Fibroblast of skin of right quadriceps (primary cell): Measurements from ENCODE around the gene PKNOX2.

Experiments
- DNase-seq: peaks from one replicate; pipeline ENCODE4 v3.0.0-alpha.2; 2013

The PKNOX2 gene

DNA sequence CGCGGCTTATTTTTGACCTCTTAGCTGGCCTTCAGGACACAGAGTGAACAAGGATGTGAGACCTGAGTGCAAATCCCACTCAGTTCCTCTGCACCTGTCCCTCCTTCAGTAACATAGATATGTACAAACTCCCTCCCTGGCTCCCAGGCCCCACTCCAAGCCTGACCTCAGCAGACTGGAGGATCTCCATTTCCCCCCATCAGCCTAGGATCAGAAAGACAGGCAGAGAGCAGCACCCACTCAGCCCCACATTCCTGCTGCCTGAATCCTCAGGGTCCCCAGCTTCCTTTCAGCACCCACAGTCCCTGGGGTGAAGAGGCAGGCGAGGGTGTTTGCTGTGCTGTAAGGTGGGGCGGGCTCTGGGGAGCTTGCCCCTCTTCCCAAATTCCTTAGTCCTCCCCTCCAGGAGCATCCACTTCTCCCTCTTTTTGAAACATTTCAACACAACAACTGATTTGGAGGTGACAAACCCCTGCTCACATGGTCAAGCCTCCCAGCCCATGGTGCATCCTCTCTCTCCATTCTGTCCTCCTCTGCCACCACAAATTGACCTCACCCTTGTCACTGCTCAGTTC, 180.4 kb downstream of the PKNOX2 start:
- DNase-seq, result no peak

DNA sequence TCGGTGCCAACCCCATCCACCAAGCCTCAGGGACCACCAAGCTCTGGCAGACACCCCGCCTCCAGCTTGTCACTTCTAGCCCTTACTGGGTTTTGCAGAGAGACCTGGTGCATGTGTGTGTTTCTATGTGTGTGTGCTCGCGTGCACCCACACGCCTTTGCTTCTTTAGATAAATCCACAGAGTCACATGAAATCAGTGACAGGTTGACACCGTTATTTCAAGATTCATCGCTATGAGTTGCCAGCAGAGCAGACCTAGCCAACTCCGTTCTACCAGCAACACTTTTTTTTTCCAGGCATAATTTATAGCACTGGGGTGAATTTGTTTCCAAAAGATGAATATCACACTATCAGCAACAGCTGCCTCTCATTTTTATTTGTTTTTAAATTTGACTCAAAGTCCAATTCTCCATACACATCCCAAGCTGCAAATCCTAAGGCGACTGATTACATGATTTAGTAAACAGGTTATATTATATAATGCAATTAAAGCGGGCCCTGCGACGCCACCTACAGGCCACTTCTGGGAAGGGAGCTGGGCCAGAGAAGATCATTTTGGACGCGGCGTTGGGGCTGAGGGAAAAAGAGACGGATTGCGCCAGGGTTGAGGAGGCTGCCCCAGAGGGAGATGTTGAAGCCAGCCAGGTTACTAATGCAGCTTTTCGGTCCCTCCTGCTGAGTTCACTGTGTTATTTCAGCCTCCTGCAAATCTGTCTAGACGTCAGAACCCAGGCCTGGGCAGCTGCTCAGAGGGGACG, 181.0 kb downstream of the PKNOX2 start:
- DNase-seq, result peak; percentile 74

DNA sequence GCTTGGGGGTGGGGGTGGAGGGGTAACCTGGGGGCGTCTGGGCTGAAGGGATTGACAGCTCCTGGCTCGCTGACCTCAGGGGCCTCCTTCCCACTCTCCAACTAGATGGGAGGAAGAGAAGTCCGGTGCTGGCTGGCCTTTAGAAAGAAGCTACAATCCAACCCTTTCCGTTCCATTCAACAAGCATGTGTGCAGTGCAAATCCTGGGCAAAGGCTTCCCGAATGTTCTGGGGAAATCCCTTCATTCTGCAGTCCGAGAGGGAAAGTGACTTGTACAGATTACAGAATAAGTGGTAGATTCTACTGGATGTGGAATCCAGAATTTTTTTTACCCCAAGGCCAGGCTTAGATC, 181.6 kb downstream of the PKNOX2 start:
- no peak for DNase-seq

DNA sequence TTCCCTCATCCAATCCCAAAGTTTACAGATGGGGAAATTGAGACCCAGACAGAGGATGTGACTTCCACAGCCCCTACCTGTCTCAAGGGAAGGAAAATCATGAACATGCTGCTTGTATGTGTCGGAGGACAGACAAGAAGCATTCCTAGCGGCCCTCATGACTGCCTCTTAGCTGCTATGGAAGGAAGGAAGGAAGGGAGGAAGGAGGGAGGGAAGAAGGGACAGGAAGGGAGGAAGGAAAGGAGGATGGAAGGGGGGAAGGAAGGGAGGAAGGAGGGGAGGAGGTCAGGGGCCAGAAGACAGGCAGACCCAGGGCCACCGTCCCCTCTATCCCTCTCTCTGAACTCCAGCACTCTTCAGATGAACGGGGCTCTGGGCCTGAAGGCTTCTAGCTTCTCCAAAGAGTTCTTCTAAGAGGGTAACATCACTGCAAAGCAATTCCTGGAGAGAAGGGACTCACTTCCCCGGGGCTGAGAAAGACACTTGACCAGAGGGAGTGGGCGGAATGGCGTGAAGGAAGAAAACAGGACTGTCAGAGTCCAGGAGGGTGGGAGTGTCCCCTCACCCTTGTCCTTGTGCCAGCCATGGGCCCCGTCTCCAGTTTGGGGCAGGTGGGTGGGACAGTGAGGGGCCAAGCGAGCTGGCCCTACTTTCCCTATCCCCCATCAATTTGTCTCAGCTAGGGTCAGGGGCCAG, 182.2 kb downstream of the PKNOX2 start:
- no peak for DNase-seq

DNA sequence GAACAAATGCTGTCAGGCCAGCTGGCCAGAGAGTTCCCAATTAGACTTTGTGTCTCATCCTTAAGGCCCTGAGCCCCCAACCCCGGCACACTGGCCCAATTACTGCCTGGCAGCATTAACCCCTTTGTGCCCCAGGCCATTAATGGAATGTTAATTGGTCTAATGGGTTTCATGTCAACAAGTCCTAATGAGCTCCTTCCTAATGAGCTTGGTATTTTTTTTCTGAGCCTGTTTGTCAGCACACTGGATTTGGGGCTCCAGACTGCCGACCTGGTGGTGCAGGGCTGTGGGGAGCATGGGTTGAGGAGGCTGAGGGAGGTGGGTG, 182.7 kb downstream of the PKNOX2 start:
- DNase-seq, result no peak

DNA sequence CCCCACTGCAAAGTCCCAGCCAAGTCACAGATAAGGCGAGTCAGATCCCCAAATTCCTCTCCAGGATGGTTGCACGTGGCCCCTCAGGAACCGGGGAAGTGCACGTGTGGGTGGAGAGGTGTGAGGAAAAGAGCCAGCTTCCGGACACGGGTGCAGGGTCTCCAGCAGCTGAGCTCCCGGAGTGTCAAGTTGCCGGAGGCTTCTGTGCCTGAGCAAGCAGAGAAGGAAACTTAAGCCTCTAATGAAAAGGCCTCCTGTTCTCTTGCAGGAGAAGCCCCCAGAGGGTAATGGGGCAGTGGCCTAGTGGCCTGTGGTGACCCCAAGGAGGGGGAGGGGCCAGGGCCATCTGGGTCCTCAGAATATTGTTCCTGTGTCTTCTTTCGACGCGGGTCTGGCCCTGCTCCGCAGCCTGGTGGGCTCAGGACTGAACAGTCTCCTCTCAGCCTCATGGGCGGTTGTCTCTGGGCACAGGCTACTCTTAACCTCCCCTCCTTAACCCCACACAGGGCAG, 183.6 kb downstream of the PKNOX2 start:
- DNase-seq, result no peak

DNA sequence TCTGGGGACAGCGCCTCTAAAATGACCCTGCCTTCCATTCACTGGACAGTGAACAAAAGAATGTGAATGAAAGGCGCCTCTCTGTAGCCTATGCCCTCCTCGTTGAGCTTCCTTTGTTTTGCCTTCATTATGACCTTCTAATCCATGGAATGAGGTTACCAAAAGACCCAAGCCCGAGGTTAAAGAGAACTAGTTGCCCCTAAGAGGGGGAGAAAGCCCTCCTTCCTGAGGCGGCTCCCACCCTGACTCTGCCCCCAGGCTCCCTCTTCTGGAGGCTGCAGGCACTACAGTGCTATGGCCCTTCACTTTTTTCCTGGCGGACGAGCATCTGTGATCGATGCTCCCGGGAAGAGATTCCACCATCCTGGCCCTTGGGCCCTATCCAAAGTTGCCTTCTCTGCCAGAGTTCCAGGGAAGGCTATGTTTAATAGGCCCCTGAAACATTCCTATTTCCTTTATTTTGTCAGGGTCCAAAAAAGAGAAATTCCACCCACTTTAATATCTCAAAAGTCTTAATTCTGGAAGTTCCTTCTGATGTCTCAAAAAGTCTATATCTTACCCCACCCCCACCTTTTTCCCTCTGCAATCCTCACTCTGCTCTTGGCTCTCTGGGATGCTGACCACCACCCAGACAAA, 184.2 kb downstream of the PKNOX2 start:
- DNase-seq, result peak; percentile 21

DNA sequence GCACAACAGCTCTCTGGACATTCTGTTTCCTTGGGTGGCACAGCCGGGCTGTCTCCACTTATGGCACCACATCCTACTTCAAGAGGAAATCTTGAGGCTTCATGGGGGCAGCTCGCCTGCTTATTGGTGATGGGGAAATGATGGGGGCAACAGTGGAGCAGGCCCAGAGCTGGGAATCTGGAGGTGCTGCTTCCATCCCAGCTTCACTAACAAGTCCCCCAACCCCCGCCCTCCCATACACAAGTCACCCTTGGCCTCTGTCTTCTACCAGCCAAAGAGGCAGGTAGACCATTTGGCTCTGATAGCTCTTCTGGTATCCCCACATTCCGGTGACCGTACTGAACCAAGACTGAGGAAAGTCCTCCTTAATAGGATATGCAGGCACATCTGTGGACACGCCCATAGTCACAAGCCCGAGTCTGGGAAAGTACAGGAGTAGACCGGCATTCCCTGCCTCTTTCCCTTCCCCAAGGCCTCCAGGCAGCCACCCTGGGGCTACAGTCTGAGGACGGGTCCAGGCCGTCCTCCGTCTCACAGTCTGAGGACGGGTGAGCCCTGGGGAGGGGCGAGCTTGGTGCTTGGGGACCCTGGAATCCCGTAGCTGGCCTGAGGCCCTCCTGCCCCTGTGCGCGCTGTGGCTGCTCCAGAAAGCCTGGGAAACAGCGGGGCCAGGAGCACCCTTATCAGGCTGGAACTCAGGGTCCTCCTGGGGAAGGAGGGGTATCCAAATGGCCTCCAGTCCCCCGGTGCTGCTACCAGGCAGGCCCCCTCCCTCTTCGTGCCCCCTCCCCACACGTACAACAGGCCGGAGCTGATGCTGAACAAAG, 185.9 kb downstream of the PKNOX2 start:
- DNase-seq, result no peak

DNA sequence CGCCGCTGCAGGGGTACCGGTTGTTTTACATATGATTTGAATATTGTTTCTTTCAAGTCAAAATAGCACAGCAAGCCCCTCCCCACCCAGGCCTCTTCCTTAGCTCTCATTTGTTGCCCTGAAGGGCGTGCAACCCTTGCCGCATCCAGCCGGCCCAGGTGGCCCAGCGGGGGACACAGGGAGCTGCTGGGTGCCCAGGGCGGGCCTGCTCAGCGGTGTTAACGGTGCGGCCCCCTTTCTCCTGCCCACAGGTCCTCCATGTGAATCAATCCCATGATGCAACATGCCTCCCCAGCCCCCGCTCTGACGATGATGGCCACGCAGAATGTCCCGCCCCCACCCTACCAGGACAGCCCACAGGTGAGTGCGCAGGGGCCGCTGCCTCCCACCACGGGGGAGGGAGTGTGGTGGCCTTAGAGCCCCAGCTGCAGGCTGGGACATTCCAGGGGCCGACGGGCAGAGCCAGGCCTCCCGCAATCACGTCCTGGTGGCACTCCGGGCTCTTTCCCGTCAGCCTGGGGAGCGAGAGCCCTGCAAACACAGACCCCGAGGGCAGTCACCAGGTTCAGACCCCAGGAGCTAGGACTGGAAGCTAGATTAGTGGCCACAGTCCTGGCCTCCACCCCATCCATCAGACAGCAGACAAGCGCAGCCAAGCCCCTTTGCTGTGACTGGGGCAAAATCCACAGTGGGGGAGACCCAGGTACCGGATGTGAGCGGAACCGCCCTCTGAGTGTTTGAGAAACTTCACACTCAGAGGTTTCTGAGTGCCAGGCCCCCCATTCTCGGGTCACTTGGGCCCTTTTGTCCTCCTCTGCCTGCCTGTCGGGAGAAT, 186.7 kb downstream of the PKNOX2 start:
- no peak for DNase-seq

DNA sequence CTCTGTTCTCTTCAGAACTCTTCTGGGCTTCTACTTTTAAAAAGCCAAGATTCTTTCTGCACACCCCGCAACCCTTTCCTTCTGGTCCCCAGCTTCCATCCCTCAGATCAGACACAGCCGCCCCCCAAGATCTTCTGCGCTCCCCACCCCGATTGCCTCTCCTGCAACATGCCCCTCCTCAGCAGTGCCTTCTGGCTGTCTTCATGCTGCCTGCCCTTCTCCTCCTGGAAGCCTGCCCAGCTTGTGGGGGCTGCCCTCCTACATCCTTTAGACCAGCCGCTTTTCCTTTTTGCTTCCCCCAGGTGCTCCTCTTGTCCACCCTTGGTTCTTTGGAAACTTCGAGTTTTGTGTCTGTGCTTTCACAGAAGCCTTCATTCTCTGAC, 187.3 kb downstream of the PKNOX2 start:
- DNase-seq, result no peak

DNA sequence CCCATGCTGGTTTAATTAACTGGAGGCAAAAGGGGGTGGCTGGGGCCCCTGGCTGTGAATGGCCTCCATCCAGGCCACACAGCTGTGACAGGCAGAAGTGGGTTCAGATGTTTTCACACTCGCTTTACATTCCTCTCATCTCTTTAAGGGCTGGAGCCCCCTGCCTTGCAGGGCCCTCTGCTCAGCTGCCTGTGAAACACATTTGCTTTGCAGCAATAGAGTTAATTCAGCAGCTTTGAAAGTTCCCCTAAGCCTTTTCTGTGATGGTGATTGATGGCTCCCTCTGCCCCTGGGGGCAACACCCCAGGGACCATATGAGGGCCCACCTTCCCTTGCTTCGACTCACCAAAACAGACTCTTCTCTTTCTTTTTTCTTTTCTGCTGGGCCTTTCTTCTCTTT, 192.2 kb downstream of the PKNOX2 start:
- no peak for DNase-seq

DNA sequence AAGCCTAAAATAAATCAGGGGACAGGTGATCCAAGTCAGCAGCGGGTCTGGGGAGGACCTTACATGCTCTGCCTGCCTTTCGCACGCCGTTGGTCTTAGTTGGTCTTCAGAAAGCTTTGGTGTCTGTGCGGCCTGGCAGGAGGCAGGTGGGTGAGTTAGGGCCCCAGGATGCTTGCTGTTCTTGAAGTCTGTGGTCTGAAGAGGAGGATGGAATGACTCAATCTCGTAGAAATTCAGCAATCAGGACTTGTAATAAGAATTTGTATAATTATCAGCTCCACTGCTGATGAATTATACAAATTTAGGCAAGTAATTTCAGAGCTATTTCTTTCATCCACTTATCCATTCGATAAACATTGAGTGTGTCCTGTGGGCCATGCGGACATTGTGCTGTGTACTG, 193.0 kb downstream of the PKNOX2 start:
- DNase-seq, result no peak

DNA sequence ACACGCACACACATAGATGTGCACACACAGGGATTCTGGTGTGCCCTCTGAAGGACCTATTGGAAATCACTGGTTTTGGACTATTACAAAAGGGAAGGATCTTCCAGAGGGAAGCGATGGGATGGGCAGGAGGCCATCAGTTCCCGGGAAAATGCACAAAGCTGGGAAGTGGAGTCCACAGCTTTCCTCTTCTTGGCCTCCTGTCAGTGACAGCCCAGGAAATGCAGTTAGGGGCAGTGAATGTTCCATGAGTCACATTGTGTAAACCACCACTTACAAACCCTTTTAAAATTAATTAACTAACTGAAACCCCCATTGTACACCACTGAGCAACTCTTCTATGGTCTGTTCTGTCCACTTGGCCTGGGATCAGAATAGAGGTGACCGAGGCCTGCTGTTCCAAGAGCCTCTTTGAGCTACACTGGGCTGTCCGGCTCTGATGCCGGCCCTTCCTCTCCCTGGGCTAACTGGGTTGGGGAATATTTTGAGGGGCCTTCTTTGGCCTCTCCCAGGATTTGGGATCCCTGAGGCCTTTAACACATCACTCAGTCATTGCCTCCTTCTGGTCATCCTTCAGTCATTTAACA, 193.8 kb downstream of the PKNOX2 start:
- peak; percentile 34 for DNase-seq

DNA sequence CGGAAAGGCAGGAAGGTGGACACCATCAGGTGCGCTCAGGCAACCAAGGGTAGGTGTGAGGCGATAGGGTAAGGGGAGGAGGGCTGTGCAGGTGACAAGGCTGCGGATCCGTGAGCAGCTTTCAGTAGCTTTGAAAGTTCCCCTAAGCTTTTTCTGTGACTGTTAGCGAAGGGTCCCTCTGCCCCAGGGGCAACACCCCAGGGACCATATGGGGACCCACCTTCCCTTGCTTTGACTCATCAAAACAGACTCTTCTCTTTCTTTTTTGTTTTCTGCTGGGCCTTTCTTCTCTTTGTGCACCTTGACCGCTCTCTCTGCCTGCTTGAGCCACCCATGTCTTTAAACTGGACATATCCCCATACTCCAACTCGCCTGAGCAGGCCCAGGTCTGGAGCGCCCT, 194.6 kb downstream of the PKNOX2 start:
- no peak for DNase-seq

DNA sequence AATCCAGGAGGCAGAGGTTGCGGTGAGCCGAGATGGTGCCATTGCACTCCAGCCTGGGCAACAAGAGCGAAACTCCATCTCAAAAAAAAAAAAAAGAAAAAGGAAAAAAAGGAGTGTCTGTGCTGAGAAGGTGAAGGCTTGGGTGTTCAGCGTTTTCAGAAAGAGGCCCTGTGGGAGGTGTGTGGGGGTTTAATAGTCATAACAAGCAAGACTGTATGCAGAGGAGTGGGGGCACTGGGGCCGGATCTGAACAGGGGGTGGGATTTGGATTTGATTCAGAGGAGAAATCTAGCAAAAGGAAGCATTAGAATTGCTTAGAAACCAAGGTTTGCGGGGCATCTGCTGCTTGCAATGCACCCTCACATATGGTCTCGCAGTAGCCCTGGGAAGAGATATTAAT, 195.5 kb downstream of the PKNOX2 start:
- DNase-seq, result no peak

DNA sequence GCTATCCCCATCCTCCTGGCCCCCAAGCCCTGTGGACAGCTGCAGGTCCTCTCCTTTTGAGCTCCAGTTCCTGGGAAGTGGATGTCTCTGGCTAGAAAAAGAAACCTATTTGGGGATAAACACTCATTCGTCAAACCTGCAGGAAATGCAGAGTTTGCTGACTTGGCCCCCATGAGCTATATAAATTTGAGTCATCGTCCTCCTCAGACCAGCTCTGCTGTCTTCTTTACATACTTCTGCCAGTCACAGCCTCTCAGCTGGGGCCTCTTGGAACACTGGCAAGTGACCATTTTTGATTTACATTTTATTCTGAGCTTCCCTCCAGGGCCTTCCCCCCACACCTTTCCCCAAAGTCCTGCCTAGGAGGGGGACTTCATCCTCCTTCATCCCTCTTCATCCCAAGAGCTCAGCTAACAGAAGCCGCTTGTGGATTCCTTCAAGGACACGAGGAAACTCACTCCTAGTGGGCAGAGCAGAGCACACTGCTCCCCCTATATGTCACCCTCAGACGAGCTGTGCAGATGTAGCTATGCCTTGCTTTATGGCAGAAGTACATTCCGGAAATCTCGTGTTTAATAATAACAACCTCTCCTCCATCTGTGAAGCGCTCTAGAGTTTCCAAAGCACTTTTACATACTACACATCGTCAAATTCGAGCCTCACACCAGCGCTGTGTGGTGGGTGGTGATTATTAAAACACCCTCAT, 199.7 kb downstream of the PKNOX2 start:
- peak; percentile 65 for DNase-seq

DNA sequence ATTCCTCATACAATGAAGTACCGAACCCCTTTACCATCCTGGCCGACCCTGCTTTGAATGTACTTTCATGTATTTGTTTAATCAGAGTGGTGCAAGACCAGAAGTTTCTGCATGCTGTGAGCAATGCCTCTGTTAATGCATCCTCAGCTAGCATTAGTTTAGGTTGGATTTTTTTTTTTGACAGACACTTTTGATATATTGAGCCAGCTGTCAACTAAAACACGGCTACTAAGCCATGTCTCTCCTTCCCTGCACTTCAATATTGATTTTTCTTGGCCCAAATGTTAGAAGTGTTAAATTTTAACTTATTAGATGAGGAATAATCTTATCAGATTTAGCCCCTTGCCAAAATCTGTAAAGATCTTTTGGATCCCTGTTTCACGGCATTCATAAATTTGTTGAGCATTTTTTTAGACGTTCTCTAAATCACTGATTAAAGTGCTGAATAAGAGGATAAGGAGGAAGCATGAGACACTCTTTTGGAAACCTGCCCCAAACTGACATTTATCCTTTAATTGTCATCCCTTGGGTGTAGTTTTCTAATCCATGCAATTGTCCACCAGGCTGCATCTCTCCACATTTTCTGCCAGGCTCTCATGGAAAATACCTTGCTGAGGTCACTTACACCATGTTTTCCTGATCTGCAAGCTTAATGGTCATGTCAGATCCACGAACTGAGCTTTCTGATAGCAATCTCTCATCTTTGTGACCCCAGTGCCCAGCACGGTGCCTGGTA, 200.8 kb downstream of the PKNOX2 start:
- no peak for DNase-seq

DNA sequence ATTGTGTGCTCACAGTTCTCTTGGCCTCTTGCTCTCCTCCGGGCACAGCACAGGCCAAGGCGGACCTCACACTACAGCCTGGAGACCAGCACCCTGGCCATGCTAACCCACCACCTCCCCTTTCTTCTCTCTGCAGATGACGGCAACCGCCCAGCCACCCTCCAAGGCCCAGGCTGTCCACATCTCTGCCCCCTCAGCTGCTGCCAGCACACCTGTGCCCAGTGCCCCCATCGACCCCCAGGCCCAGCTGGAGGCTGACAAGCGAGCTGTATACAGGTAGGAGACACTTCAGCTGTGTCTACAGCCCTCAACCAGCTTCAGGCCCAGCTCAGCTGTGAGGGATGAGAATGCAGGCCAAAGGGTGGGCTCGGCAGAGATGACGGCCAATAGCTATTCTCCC, 203.2 kb downstream of the PKNOX2 start:
- DNase-seq, result no peak

DNA sequence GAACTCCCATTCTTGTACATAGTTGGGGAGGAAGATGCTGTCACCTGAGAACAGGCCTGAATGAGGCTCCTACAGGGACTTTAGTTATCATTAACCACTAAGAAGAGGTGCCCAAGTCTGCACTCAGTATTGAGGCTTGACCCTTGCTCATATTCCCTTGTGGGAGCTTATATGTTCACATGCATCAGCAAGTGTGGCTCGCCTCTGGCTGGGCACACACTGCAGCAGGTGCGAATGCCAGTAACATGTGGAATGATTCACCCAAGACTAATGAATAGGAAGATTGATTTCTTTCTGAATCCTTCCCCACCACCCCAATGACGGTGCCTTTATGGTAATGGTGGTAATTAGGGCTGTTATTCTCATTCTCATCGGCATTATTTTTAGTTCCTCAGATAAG, 204.2 kb downstream of the PKNOX2 start:
- DNase-seq, result no peak

DNA sequence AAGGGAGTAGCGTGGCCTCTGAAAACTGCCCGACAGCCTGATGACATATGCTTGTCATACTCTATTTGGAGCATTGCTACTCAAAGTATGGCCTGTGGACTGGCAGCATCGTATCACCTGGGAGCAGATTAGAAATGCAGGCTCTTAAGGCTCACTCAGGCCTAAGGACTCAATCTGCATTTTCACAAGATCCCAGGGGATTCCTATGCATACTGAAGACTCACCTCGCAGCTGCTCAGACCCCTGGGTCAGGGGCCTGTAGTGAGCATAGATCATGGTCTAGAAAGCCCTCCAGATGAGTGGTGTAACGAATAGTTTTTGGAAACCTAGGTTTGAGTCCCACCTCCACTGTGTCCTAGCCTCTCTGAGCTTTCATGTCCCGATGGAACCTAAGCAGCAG, 205.3 kb downstream of the PKNOX2 start:
- no peak for DNase-seq
